ENCODE results near the gene PIGR. TPM values are rescaled to one million over a fixed set of nuclear protein-coding genes. Genes with fewer than 3 reads are reported as not detected.

The PIGR gene
- polyA plus RNA-seq, 1 of the 3 experiments (the other 2 are of a cell fraction), result not detected

GRCh38 chr1:206885341-206886060 is 60.8 kb downstream of the PIGR start:
- H4K20me1 ChIP-seq (ENCODE audit: insufficient read depth), result no peaks in the 10 kb centered on the region
- H3K27ac ChIP-seq (ENCODE audit: low read depth in 2 of 2, low read length in 1 of 2), result no peak overlapping the region
- H3K27me3 ChIP-seq (ENCODE audit: insufficient read depth), result peaks cover 5% of the 10 kb centered on the region; the same call in 1 of the 2 replicates
- WGBS (ENCODE audit: low lambda C conversion rate), result 61% methylated on average over 3 of the region's 3 CpGs
- H3K4me2 ChIP-seq, result no peak overlapping the region
- no peak overlapping the region for H2AFZ ChIP-seq (ENCODE audit: low read depth)
- ChIA-PET CTCF (interaction anchor here (1.1 to 2.1 kb wide), 2 partner anchors 11 to 27 kb away, joined by 3 to 13 read pairs; no protein-coding TSS in a partner anchor), POLR2A (no interaction called here)
- no peaks in the 10 kb centered on the region for H3K36me3 ChIP-seq (replicated peaks in 1 of 2; ENCODE audit: control insufficient read depth in 1 of 2, insufficient read depth in 2 of 2, low read length in 1 of 2)
- H3K9me2 ChIP-seq, result no peaks in the 10 kb centered on the region
- H3K4me3 ChIP-seq (ENCODE audit: low read depth in 2 of 2, low read length in 1 of 2), result no peak overlapping the region
- no peaks in the 10 kb centered on the region for H3K9me3 ChIP-seq
- no peaks in the 10 kb centered on the region for H3K79me2 ChIP-seq (ENCODE audit: insufficient read depth)
- DNase-seq, result no peak
- no peaks in the 10 kb centered on the region for H3K4me1 ChIP-seq (ENCODE audit: control insufficient read depth in 1 of 2, insufficient read depth in 2 of 2, low read depth in 1 of 2, low read length in 1 of 2)
- no peak overlapping the region for H3K9ac ChIP-seq
- no peaks in the 10 kb centered on the region for H3F3A ChIP-seq (replicated peaks; ENCODE audit: insufficient read depth)
- no peak for TF ChIP-seq MAX (IDR thresholded peaks at IDR 0.05; ENCODE audit: low read depth)
- no peak for TF ChIP-seq FOSL2 (IDR thresholded peaks at IDR 0.05; ENCODE audit: borderline replicate concordance, low read depth)
- TF ChIP-seq GABPA (IDR thresholded peaks at IDR 0.05; ENCODE audit: low read depth), result no peak
- no peak for TF ChIP-seq RFX5 (IDR thresholded peaks at IDR 0.05; ENCODE audit: low read length)
- no peak for TF ChIP-seq SMC3 (IDR thresholded peaks at IDR 0.05; ENCODE audit: low read depth, low read length)
- TF ChIP-seq GATA2 (CRISPR knock-in tag; IDR thresholded peaks at IDR 0.05), result no peak
- TF ChIP-seq MEF2A (IDR thresholded peaks at IDR 0.05; ENCODE audit: borderline replicate concordance, low read depth), result no peak

GRCh38 chr1:206883876-206884275 is 62.4 kb downstream of the PIGR start:
- Histone ChIP-seq H4K20me1 (ENCODE audit: insufficient read depth) (no peaks in the 10 kb centered on the region), H3K36me3 (replicated peaks in 1 of 2; ENCODE audit: control insufficient read depth in 1 of 2, insufficient read depth in 2 of 2, low read length in 1 of 2) (no peaks in the 10 kb centered on the region), H3K4me2 (no peak overlapping the region), H2AFZ (ENCODE audit: low read depth) (no peak overlapping the region), H3K4me3 (ENCODE audit: low read depth in 2 of 2, low read length in 1 of 2) (no peak overlapping the region), H3K9ac (no peak overlapping the region), H3K79me2 (ENCODE audit: insufficient read depth) (no peaks in the 10 kb centered on the region), H3F3A (replicated peaks; ENCODE audit: insufficient read depth) (no peaks in the 10 kb centered on the region), H3K27ac (ENCODE audit: low read depth in 2 of 2, low read length in 1 of 2) (no peak overlapping the region), H3K9me3 (no peaks in the 10 kb centered on the region; the same call in 1 of the 2 replicates), H3K9me2 (no peaks in the 10 kb centered on the region), H3K27me3 (ENCODE audit: insufficient read depth) (peaks cover 5% of the 10 kb centered on the region; the same call in 1 of the 2 replicates), H3K4me1 (ENCODE audit: control insufficient read depth in 1 of 2, insufficient read depth in 2 of 2, low read depth in 1 of 2, low read length in 1 of 2) (no peaks in the 10 kb centered on the region)
- WGBS (ENCODE audit: low lambda C conversion rate), result 42% methylated on average over 2 of the region's 2 CpGs
- no peak for DNase-seq
- TF ChIP-seq FOSL2 (IDR thresholded peaks at IDR 0.05; ENCODE audit: borderline replicate concordance, low read depth) (no peak), TAF1 (IDR thresholded peaks at IDR 0.05; ENCODE audit: borderline replicate concordance, low read depth, low read length) (no peak), RAD21 (IDR thresholded peaks at IDR 0.05; ENCODE audit: low read length) (no peak), MXI1 (IDR thresholded peaks at IDR 0.05; ENCODE audit: low read depth, low read length) (no peak), ELF1 (IDR thresholded peaks at IDR 0.05) (no peak), ZBTB33 (IDR thresholded peaks at IDR 0.05; ENCODE audit: borderline replicate concordance, low read depth) (no peak), MAX (IDR thresholded peaks at IDR 0.05; ENCODE audit: low read depth) (no peak), JUND (IDR thresholded peaks at IDR 0.05) (no peak), TEAD4 (IDR thresholded peaks at IDR 0.05; ENCODE audit: borderline replicate concordance, insufficient read depth) (no peak), MEF2A (IDR thresholded peaks at IDR 0.05; ENCODE audit: borderline replicate concordance, low read depth) (no peak), EZH2phosphoT487 (IDR thresholded peaks at IDR 0.05; ENCODE audit: borderline replicate concordance, low read depth) (no peak), SMC3 (IDR thresholded peaks at IDR 0.05; ENCODE audit: low read depth, low read length) (no peak), PBX3 (IDR thresholded peaks at IDR 0.05) (no peak), GABPA (IDR thresholded peaks at IDR 0.05; ENCODE audit: low read depth) (no peak)
- ChIA-PET CTCF (interaction anchor here (0.5 to 2.1 kb wide), 2 partner anchors 28 to 66 kb away, joined by 3 to 13 read pairs; no protein-coding TSS in a partner anchor), POLR2A (no interaction called here)

Measured in SK-N-SH (cell line).